PC-9 (cell line): ENCODE data around the gene PRM3.

Experiments
- CTCF ChIP-seq: fragments of 200-600 bp; sonication (generic); conservative IDR thresholded peaks from 2 replicates; pipeline ENCODE4 v1.6.1; 2017; ENCODE audit warnings: mixed run types, antibody characterized with exemption, mild to moderate bottlenecking, moderate library complexity
- EZH2 ChIP-seq: fragments of 200-600 bp; sonication (generic); IDR thresholded peaks from 2 replicates; pipeline ENCODE4 v1.8.0; 2017; ENCODE audit warnings: antibody characterized with exemption, low read depth

GRCh38 chr16:11251525-11252481, 21.6 kb downstream of the PRM3 start:
- TF ChIP-seq CTCF (no peak), EZH2 (no peak)
